ENCODE data around the gene RPSA.
"Not testable (repeated sequence)": the region's sequence is repeated elsewhere in the genome, so short reads cannot be mapped to it uniquely, and the experiment has no call there.

RPSA gene

GRCh38 chr3:39419742-39420315, 13.3 kb downstream of the RPSA start:
- no peak for DNase-seq (ENCODE audit: low spot score)

- no peak for DNase-seq (ENCODE audit: low spot score)
Observed at GRCh38 chr3:39420543-39420942, 14.0 kb downstream of the RPSA start.

- DNase-seq (ENCODE audit: low spot score), result no peak
Observed at GRCh38 chr3:39423436-39423970, 17.0 kb downstream of the RPSA start.

- no peak for DNase-seq (ENCODE audit: low spot score)
Observed at GRCh38 chr3:39426312-39426711, 19.8 kb downstream of the RPSA start.

- DNase-seq (ENCODE audit: low spot score), result no peak
Observed at GRCh38 chr3:39427506-39427905, 21.0 kb downstream of the RPSA start.

- no peak for DNase-seq (ENCODE audit: low spot score)
Observed at GRCh38 chr3:39428745-39429201, 22.3 kb downstream of the RPSA start.

GRCh38 chr3:39429466-39429865, 22.9 kb downstream of the RPSA start:
- DNase-seq (ENCODE audit: low spot score), result no peak

- no peak for DNase-seq (ENCODE audit: low spot score)
Observed at GRCh38 chr3:39432342-39432741, 25.8 kb downstream of the RPSA start.

- no peak for DNase-seq (ENCODE audit: low spot score)
Observed at GRCh38 chr3:39433642-39434041, 27.1 kb downstream of the RPSA start.

GRCh38 chr3:39434574-39434973, 28.1 kb downstream of the RPSA start:
- DNase-seq (ENCODE audit: low spot score), result no peak

- DNase-seq (ENCODE audit: low spot score), result no peak
Observed at GRCh38 chr3:39435006-39435748, 28.7 kb downstream of the RPSA start.

GRCh38 chr3:39438880-39439279, 32.4 kb downstream of the RPSA start:
- no peak for DNase-seq (ENCODE audit: low spot score)

GRCh38 chr3:39440316-39440715, 33.8 kb downstream of the RPSA start:
- no peak for DNase-seq (ENCODE audit: low spot score)

- DNase-seq (ENCODE audit: low spot score), result no peak
Observed at GRCh38 chr3:39443530-39443929, 37.0 kb downstream of the RPSA start.

GRCh38 chr3:39445927-39446326, 39.4 kb downstream of the RPSA start:
- no peak for DNase-seq (ENCODE audit: low spot score)

GRCh38 chr3:39446444-39446843, 39.9 kb downstream of the RPSA start:
- no peak for DNase-seq (ENCODE audit: low spot score)

GRCh38 chr3:39447637-39448483, 41.3 kb downstream of the RPSA start:
- peak; percentile 75 for DNase-seq (ENCODE audit: low spot score)

- DNase-seq (ENCODE audit: low spot score), result no peak
Observed at GRCh38 chr3:39448506-39449233, 42.1 kb downstream of the RPSA start.

GRCh38 chr3:39449796-39450195, 43.3 kb downstream of the RPSA start:
- no peak for DNase-seq (ENCODE audit: low spot score)

GRCh38 chr3:39453134-39453533, 46.6 kb downstream of the RPSA start:
- no peak for DNase-seq (ENCODE audit: low spot score)

GRCh38 chr3:39453872-39454271, 47.4 kb downstream of the RPSA start:
- not testable (repeated sequence) for DNase-seq (ENCODE audit: low spot score)

Measured in SW480 (cell line).